HEK293T (cell line): ENCODE data around the gene RPL34.

Experiments
- ARNT ChIP-seq: fragments of 450-650 bp; IDR thresholded peaks from 2 replicates; pipeline ENCODE4 v1.6.1; 2017; ENCODE audit warnings: mild to moderate bottlenecking
- BHLHE40 ChIP-seq: fragments of 450-650 bp; IDR thresholded peaks from 2 replicates; pipeline ENCODE4 v1.6.1; 2016; ENCODE audit warnings: mild to moderate bottlenecking, moderate library complexity, borderline replicate concordance
- FOXM1 ChIP-seq: fragments of 450-650 bp; IDR thresholded peaks from 2 replicates; pipeline ENCODE4 v1.6.1; 2017; ENCODE audit warnings: mild to moderate bottlenecking, borderline replicate concordance
- HDGF ChIP-seq: fragments of 450-650 bp; IDR thresholded peaks from 2 replicates; pipeline ENCODE4 v1.6.1; 2017; ENCODE audit warnings: antibody characterized with exemption, borderline replicate concordance
- L3MBTL2 ChIP-seq: fragments of 450-650 bp; conservative IDR thresholded peaks from 2 replicates; pipeline ENCODE4 v1.6.1; 2016; ENCODE audit warnings: mild to moderate bottlenecking
- SP1 ChIP-seq: fragments of 450-650 bp; IDR thresholded peaks from 2 replicates; pipeline ENCODE4 v1.6.1; 2017
- SUZ12 ChIP-seq: fragments of 450-650 bp; IDR thresholded peaks from 2 replicates; pipeline ENCODE4 v1.6.1; 2016; ENCODE audit warnings: mild to moderate bottlenecking

DNA sequence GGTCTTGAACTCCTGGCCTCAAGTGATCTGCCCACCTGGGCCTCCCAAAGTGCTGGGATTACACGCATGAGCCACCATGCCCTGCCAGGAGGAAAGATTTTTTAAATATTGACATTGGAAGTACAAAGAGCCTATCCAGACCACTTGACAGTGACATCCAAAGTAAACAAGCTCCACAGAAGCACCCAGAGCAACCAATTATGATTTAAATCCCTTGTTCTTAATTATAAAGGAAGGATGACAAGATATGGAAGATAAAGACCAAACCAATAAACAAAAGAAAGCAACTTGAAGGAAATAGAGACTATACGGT lies 27.7 kb upstream of the RPL34 start:
- TF ChIP-seq BHLHE40, result no peak
- no peak for TF ChIP-seq SP1
- no peak for TF ChIP-seq FOXM1
- TF ChIP-seq L3MBTL2, result no peak
- no peak for TF ChIP-seq SUZ12
- no peak for TF ChIP-seq ARNT
- TF ChIP-seq HDGF, result no peak
